H1 (cell line): ENCODE measurements around the gene PPP1R1B. TPM values are rescaled to one million over a fixed set of nuclear protein-coding genes. Genes with fewer than 3 reads are reported as not detected.

ENCODE experiments used
- CHD7 ChIP-seq: fragments of 300-600 bp; sonication (generic); IDR thresholded peaks from 2 replicates; pipeline ENCODE4 v1.7.1; 2012; ENCODE audit warnings: low read length, moderate library complexity, mild to moderate bottlenecking, inconsistent platforms; ENCODE audit not compliant: insufficient replicate concordance
- GTF2F1 ChIP-seq: IDR thresholded peaks from 2 replicates; pipeline ENCODE4 v1.6.1; 2012; ENCODE audit warnings: low read depth, low read length, improper control_type of control experiment, borderline replicate concordance
- HDAC6 ChIP-seq: IDR thresholded peaks from one replicate; pipeline ENCODE4 v1.7.1; 2012; ENCODE audit warnings: low read depth, mild to moderate bottlenecking, inconsistent platforms, low read length, moderate library complexity
- KDM5A ChIP-seq: fragments of 200-600 bp; IDR thresholded peaks from 2 replicates; pipeline ENCODE4 v1.7.1; 2012; ENCODE audit warnings: mild to moderate bottlenecking, low read length, inconsistent platforms, mixed read lengths
- RAD21 ChIP-seq, 2 experiments: IDR thresholded peaks in 1 of 2; conservative IDR thresholded peaks in 1 of 2; 2 replicates each; pipeline ENCODE4 v1.6.1; 2011; ENCODE audit warnings: low read depth in 2 of 2, low read length in 2 of 2, improper control_type of control experiment in 1 of 2, inconsistent platforms in 1 of 2, mild to moderate bottlenecking in 1 of 2, moderate library complexity in 1 of 2
- RBBP5 ChIP-seq: IDR thresholded peaks from 2 replicates; pipeline ENCODE4 v1.7.1; 2012; ENCODE audit warnings: low read depth, mild to moderate bottlenecking, inconsistent platforms, low read length, moderate library complexity, borderline replicate concordance
- RNF2 ChIP-seq: fragments of 200-900, 300-1000 bp; sonication (generic); IDR thresholded peaks from 2 replicates; pipeline ENCODE4 v1.7.1; 2016; ENCODE audit warnings: borderline replicate concordance, low read depth, mild to moderate bottlenecking, antibody characterized with exemption, low read length; ENCODE audit not compliant: poor library complexity, severe bottlenecking; ENCODE audit errors: missing control alignments
- SAP30 ChIP-seq: fragments of 300-600 bp; sonication (generic); IDR thresholded peaks from 2 replicates; pipeline ENCODE4 v1.7.1; 2012; ENCODE audit warnings: low read length, moderate library complexity, mild to moderate bottlenecking, inconsistent platforms; ENCODE audit not compliant: insufficient read depth, insufficient replicate concordance
- TAF7 ChIP-seq: optimal IDR thresholded peaks from 2 replicates; pipeline ENCODE3; 2011; ENCODE audit warnings: low read depth, mild to moderate bottlenecking, inconsistent platforms, low read length, moderate library complexity, borderline replicate concordance
- YY1 ChIP-seq: IDR thresholded peaks from 2 replicates; pipeline ENCODE4 v1.6.1; 2011; ENCODE audit warnings: low read depth, mild to moderate bottlenecking, low read length
- polyA plus RNA-seq, 7 experiments: library from polyadenylated mRNA; depleted of rRNA in 3 of 7; stranded (reverse) in 5 of 7; unstranded in 2 of 7; fragments of >200 nt in 5 of 7; fragments of 200-250 nt in 2 of 7; gene quantifications; 1 replicate in 5 of 7; 2 replicates in 1 of 7; 4 replicates in 1 of 7; pipeline versions ENCODE4 v1.2.1 to v1.2.3, GENCODE V29; 2011 to 2013; ENCODE audit warnings: missing spikeins in 2 of 7, mixed read lengths in 2 of 7
- total RNA-seq: library from RNA; stranded (reverse); fragmentation: NEBNext Ultra II Directional; extraction: Animal tissue kit (Norgen Biotek cat#: 25700); gene quantifications from 2 replicates; pipeline ENCODE4 v1.2.1, GENCODE V29; 2021

Gene PPP1R1B
- total and polyA plus RNA-seq, 2 of the 8 experiments (the other 6 are each of a cell fraction or from before 2014, with no cell fraction given), result 10.7 to 22.3 TPM

GRCh38 chr17:39623356-39623950 is 3.3 kb upstream of the PPP1R1B start (continued):
- TF ChIP-seq CHD7 (no peak), GTF2F1 (no peak), TAF7 (no peak), SAP30 (no peak), YY1 (peak; percentile 7; the same call in 1 of the 2 replicates), RNF2 (no peak), KDM5A (no peak), RBBP5 (no peak), RAD21 (IDR thresholded peaks at IDR 0.05 in 1 of 2, conservative IDR thresholded peaks at IDR 0.05 in 1 of 2; ENCODE audit: low read depth in 2 of 2, low read length in 2 of 2) (peak; percentile 88 to 92), HDAC6 (no peak)
